C4-2B (cell line): ENCODE measurements around the gene STEEP1.

Source experiments
- ZFX ChIP-seq: fragments of 450-650 bp; IDR thresholded peaks from 2 replicates; pipeline ENCODE4 v1.6.1; 2017
- TF ChIP-seq, protein P1 (sequence below): fragments of 450-650 bp; conservative IDR thresholded peaks from 2 replicates; pipeline ENCODE4 v1.5.1; 2017; ENCODE audit warnings: mild to moderate bottlenecking

GRCh38 chrX:119489212-119490074 is 75.8 kb downstream of the STEEP1 start:
- TF ChIP-seq, protein P1, sequence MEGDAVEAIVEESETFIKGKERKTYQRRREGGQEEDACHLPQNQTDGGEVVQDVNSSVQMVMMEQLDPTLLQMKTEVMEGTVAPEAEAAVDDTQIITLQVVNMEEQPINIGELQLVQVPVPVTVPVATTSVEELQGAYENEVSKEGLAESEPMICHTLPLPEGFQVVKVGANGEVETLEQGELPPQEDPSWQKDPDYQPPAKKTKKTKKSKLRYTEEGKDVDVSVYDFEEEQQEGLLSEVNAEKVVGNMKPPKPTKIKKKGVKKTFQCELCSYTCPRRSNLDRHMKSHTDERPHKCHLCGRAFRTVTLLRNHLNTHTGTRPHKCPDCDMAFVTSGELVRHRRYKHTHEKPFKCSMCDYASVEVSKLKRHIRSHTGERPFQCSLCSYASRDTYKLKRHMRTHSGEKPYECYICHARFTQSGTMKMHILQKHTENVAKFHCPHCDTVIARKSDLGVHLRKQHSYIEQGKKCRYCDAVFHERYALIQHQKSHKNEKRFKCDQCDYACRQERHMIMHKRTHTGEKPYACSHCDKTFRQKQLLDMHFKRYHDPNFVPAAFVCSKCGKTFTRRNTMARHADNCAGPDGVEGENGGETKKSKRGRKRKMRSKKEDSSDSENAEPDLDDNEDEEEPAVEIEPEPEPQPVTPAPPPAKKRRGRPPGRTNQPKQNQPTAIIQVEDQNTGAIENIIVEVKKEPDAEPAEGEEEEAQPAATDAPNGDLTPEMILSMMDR: no peak
- TF ChIP-seq ZFX: no peak
